Naive B cell (primary cell): Measurements from ENCODE around the gene RAX2. TPM values are rescaled to one million over a fixed set of nuclear protein-coding genes. Genes with fewer than 3 reads are reported as not detected.

Source experiments
- ATAC-seq, 2 donors: fragments of 150-1000 bp; cut with Tn5 transposase; 2 replicates each; pipeline ENCODE4 v1.10.0; 2021; ENCODE audit warnings: low read depth in 2 of 2, mild to moderate bottlenecking in 2 of 2, moderate library complexity in 2 of 2
- DNase-seq: peaks from one replicate; pipeline ENCODE4 v3.0.0; 2022
- H3K27ac Mint-ChIP-seq, 6 donors: one replicate each; pipeline ENCODE4 v1.8.0; 2020 to 2022; ENCODE audit warnings: mild to moderate bottlenecking in 6 of 6, mixed read lengths in 6 of 6, moderate library complexity in 5 of 6, inconsistent platforms in 2 of 6
- H3K27me3 Mint-ChIP-seq, 3 donors: one replicate each; pipeline ENCODE4 v1.8.0; 2021 to 2022; ENCODE audit warnings: mixed read lengths in 3 of 3, mild to moderate bottlenecking in 1 of 3
- H3K36me3 Mint-ChIP-seq, 2 donors: one replicate each; pipeline ENCODE4 v1.8.0; 2020 to 2022; ENCODE audit warnings: mixed read lengths in 2 of 2, inconsistent platforms in 1 of 2, mild to moderate bottlenecking in 1 of 2
- H3K4me1 Mint-ChIP-seq, 3 donors: one replicate each; pipeline ENCODE4 v1.8.0; 2020 to 2022; ENCODE audit warnings: mixed read lengths in 3 of 3, inconsistent platforms in 1 of 3, mild to moderate bottlenecking in 1 of 3, moderate library complexity in 1 of 3
- H3K4me3 Mint-ChIP-seq, 8 donors: one replicate each; pipeline ENCODE4 v1.8.0; 2020 to 2022; ENCODE audit warnings: mild to moderate bottlenecking in 8 of 8, mixed read lengths in 8 of 8, moderate library complexity in 8 of 8, inconsistent platforms in 2 of 8
- H3K9me3 Mint-ChIP-seq, 7 donors: one replicate each; pipeline ENCODE4 v1.8.0; 2020 to 2022; ENCODE audit warnings: mixed read lengths in 7 of 7, mild to moderate bottlenecking in 5 of 7, inconsistent platforms in 2 of 7, moderate library complexity in 1 of 7
- polyA plus RNA-seq, 6 donors: library from polyadenylated mRNA; unstranded; fragments of 300-500 nt; fragmentation: Illumina TruSeq; gene quantifications; one replicate each; pipeline ENCODE4 v1.2.3, GENCODE V29; 2021; ENCODE audit warnings: low read depth in 6 of 6

The RAX2 gene
- polyA plus RNA-seq, 6 donors from 2014 or later = 0.20 TPM; not detected in 5

- Mint-ChIP-seq H3K4me1 (peaks cover 10 to 22% (median 14%) of the 10 kb centered on the region in 3 donors), H3K9me3 (peaks cover 8 to 21% (median 19%) of the 10 kb centered on the region in 7 donors), H3K27ac (peak overlapping the region in 1 of 6 donors; percentile 38), H3K27me3 (no peaks in the 10 kb centered on the region), H3K4me3 (no peak overlapping the region), H3K36me3 (peaks cover 16% of the 10 kb centered on the region in 2 donors)
- ATAC-seq (no peak), DNase-seq (no peak)
Measured at GRCh38 chr19:3780786-3781304, 8.8 kb upstream of the RAX2 start.

- H3K36me3 Mint-ChIP-seq = peaks cover 16% of the 10 kb centered on the region in 2 donors
- no peak for DNase-seq
- no peak overlapping the region for H3K4me3 Mint-ChIP-seq
- H3K4me1 Mint-ChIP-seq = peaks cover 0 to 13% (median 0%) of the 10 kb centered on the region in 3 donors
- H3K27me3 Mint-ChIP-seq = no peaks in the 10 kb centered on the region
- H3K27ac Mint-ChIP-seq = no peak overlapping the region
- no peak for ATAC-seq
- H3K9me3 Mint-ChIP-seq = peaks cover 8 to 21% (median 19%) of the 10 kb centered on the region in 7 donors
Measured at GRCh38 chr19:3778899-3779723, 7.1 kb upstream of the RAX2 start.

GRCh38 chr19:3778104-3778867 is 6.3 kb upstream of the RAX2 start:
- no peak for ATAC-seq
- H3K4me1 Mint-ChIP-seq = peaks cover 0 to 16% (median 5%) of the 10 kb centered on the region in 3 donors
- DNase-seq = no peak
- no peaks in the 10 kb centered on the region for H3K27me3 Mint-ChIP-seq
- no peak overlapping the region for H3K4me3 Mint-ChIP-seq
- H3K36me3 Mint-ChIP-seq = peaks cover 16% of the 10 kb centered on the region in 2 donors
- H3K9me3 Mint-ChIP-seq = peaks cover 8 to 21% (median 19%) of the 10 kb centered on the region in 7 donors
- H3K27ac Mint-ChIP-seq = no peak overlapping the region

GRCh38 chr19:3776479-3777040 is 4.5 kb upstream of the RAX2 start:
- Mint-ChIP-seq H3K4me3 (peak overlapping the region in 1 of 8 donors; percentile 22), H3K9me3 (peaks cover 2 to 9% (median 8%) of the 10 kb centered on the region in 7 donors), H3K4me1 (peaks cover 0 to 12% (median 5%) of the 10 kb centered on the region in 3 donors), H3K36me3 (peaks cover 4 to 7% of the 10 kb centered on the region in 2 donors), H3K27ac (no peak overlapping the region), H3K27me3 (no peaks in the 10 kb centered on the region)
- ATAC-seq (no peak), DNase-seq (no peak)

GRCh38 chr19:3775831-3776230 is 3.8 kb upstream of the RAX2 start:
- Mint-ChIP-seq H3K27me3 (no peaks in the 10 kb centered on the region), H3K36me3 (peaks cover 0 to under 1% of the 10 kb centered on the region in 2 donors), H3K4me1 (peaks cover 0 to 18% (median 9%) of the 10 kb centered on the region in 3 donors), H3K4me3 (no peak overlapping the region), H3K27ac (peak overlapping the region in 1 of 6 donors; percentile 69), H3K9me3 (peaks cover 0 to 7% (median 1%) of the 10 kb centered on the region in 7 donors)
- no peak for DNase-seq
- no peak for ATAC-seq

GRCh38 chr19:3775374-3775711 is 3.3 kb upstream of the RAX2 start:
- no peak overlapping the region for H3K4me3 Mint-ChIP-seq
- no peaks in the 10 kb centered on the region for H3K27me3 Mint-ChIP-seq
- H3K36me3 Mint-ChIP-seq = no peaks in the 10 kb centered on the region
- peaks cover 0 to 18% (median 9%) of the 10 kb centered on the region in 3 donors for H3K4me1 Mint-ChIP-seq
- H3K27ac Mint-ChIP-seq = peak overlapping the region in 1 of 6 donors; percentile 69
- DNase-seq (no peak), ATAC-seq (no peak)
- H3K9me3 Mint-ChIP-seq = peaks cover 0 to 7% (median 0%) of the 10 kb centered on the region in 7 donors

GRCh38 chr19:3774621-3775373 is 2.8 kb upstream of the RAX2 start:
- ATAC-seq = no peak
- Mint-ChIP-seq H3K4me3 (no peak overlapping the region), H3K27ac (no peak overlapping the region)

GRCh38 chr19:3773814-3774515 is 1.9 kb upstream of the RAX2 start:
- Mint-ChIP-seq H3K27ac (peak overlapping the region in 3 of 6 donors; percentile 7 to 70 (median 32)), H3K36me3 (peaks cover 0 to 3% of the 10 kb centered on the region in 2 donors), H3K4me3 (no peak overlapping the region), H3K27me3 (no peaks in the 10 kb centered on the region), H3K4me1 (peaks cover 0 to 19% (median 9%) of the 10 kb centered on the region in 3 donors), H3K9me3 (peaks cover 0 to 7% (median 0%) of the 10 kb centered on the region in 7 donors)
- no peak for ATAC-seq
- no peak for DNase-seq

More at GRCh38 chr19:3774621-3775373, 2.8 kb upstream of the RAX2 start:
- no peak for DNase-seq
- H3K27me3 Mint-ChIP-seq = no peaks in the 10 kb centered on the region
- H3K4me1 Mint-ChIP-seq = peaks cover 0 to 18% (median 9%) of the 10 kb centered on the region in 3 donors
- H3K9me3 Mint-ChIP-seq = peaks cover 0 to 7% (median 0%) of the 10 kb centered on the region in 7 donors
- H3K36me3 Mint-ChIP-seq = no peaks in the 10 kb centered on the region

GRCh38 chr19:3771000-3771905 is 775 bp downstream of the RAX2 start:
- peak overlapping the region in 1 of 6 donors; percentile 39 for H3K27ac Mint-ChIP-seq
- H3K9me3 Mint-ChIP-seq = peaks cover 0 to 1% (median 0%) of the 10 kb centered on the region in 7 donors
- peaks cover 0 to 20% (median 14%) of the 10 kb centered on the region in 3 donors for H3K4me1 Mint-ChIP-seq
- no peak for DNase-seq
- H3K27me3 Mint-ChIP-seq = no peaks in the 10 kb centered on the region
- peaks cover 0 to 14% of the 10 kb centered on the region in 2 donors for H3K36me3 Mint-ChIP-seq
- no peak overlapping the region for H3K4me3 Mint-ChIP-seq
- ATAC-seq = no peak

- DNase-seq (no peak), ATAC-seq (no peak)
- H3K36me3 Mint-ChIP-seq = peaks cover 0 to 15% of the 10 kb centered on the region in 2 donors
- peaks cover 0 to 19% (median 15%) of the 10 kb centered on the region in 3 donors for H3K4me1 Mint-ChIP-seq
- no peaks in the 10 kb centered on the region for H3K9me3 Mint-ChIP-seq
- no peak overlapping the region for H3K4me3 Mint-ChIP-seq
- H3K27me3 Mint-ChIP-seq = no peaks in the 10 kb centered on the region
- H3K27ac Mint-ChIP-seq = peak overlapping the region in 1 of 6 donors; percentile 64
Measured at GRCh38 chr19:3770136-3770999, 1.7 kb downstream of the RAX2 start.

- H3K4me1 Mint-ChIP-seq = peaks cover 0 to 19% (median 15%) of the 10 kb centered on the region in 3 donors
- ATAC-seq (no peak), DNase-seq (no peak)
- no peaks in the 10 kb centered on the region for H3K27me3 Mint-ChIP-seq
- peak overlapping the region in 2 of 6 donors; percentile 56 to 64 for H3K27ac Mint-ChIP-seq
- H3K4me3 Mint-ChIP-seq = no peak overlapping the region
- H3K36me3 Mint-ChIP-seq = peaks cover 0 to 15% of the 10 kb centered on the region in 2 donors
- H3K9me3 Mint-ChIP-seq = no peaks in the 10 kb centered on the region
Measured at GRCh38 chr19:3769494-3769893, 2.5 kb downstream of the RAX2 start.
